GM10266 (cell line): Measurements from ENCODE around the gene TSGA10IP.

ENCODE experiments used
- DNase-seq: peaks from one replicate; pipeline ENCODE4 v3.0.0; 2012; ENCODE audit errors: extremely low spot score
- TF ChIP-seq, protein P1 (sequence below): IDR thresholded peaks from 2 replicates; pipeline ENCODE4 v1.5.1; 2012; ENCODE audit warnings: mild to moderate bottlenecking, low read depth; ENCODE audit not compliant: control insufficient read depth, insufficient read depth; ENCODE audit errors: missing control alignments

Gene TSGA10IP

DNA sequence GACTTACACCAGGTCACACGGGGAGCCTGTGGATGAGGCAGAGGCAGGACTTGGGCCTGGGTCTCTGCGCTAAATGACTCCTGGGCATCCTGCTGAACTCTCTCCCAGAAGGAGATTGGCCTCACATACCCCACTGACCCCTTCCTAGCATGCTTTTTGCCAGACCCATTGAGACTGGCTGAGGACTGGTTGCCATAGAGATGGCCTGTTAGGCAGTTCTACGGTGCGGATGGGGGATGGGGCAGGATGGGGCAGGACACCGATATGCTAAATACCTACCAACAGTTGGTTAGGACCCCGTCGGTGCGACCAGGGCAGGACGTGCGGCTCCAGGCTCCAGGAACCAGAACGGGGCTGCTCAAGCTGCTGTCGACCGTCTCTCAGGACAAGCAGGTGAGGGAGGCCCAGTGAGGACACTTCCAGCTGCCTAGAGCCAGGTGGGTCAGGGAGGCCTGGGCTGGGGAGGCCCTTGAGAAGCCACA, at the start of gene TSGA10IP:
Gene TSGA10IP (plus strand): TSS at position 51 of the 482 bp plus-strand sequence. CDS start 196 bp downstream, at position 247.
- TF ChIP-seq, protein P1, sequence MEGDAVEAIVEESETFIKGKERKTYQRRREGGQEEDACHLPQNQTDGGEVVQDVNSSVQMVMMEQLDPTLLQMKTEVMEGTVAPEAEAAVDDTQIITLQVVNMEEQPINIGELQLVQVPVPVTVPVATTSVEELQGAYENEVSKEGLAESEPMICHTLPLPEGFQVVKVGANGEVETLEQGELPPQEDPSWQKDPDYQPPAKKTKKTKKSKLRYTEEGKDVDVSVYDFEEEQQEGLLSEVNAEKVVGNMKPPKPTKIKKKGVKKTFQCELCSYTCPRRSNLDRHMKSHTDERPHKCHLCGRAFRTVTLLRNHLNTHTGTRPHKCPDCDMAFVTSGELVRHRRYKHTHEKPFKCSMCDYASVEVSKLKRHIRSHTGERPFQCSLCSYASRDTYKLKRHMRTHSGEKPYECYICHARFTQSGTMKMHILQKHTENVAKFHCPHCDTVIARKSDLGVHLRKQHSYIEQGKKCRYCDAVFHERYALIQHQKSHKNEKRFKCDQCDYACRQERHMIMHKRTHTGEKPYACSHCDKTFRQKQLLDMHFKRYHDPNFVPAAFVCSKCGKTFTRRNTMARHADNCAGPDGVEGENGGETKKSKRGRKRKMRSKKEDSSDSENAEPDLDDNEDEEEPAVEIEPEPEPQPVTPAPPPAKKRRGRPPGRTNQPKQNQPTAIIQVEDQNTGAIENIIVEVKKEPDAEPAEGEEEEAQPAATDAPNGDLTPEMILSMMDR, result no peak
- no peak for DNase-seq

GRCh38 chr11:65895482-65895981, 49.7 kb upstream of the TSGA10IP start:
- DNase-seq, result no peak
- TF ChIP-seq, protein P1, result no peak

GRCh38 chr11:65896034-65896999, 49.0 kb upstream of the TSGA10IP start:
- TF ChIP-seq, protein P1, result no peak

DNA sequence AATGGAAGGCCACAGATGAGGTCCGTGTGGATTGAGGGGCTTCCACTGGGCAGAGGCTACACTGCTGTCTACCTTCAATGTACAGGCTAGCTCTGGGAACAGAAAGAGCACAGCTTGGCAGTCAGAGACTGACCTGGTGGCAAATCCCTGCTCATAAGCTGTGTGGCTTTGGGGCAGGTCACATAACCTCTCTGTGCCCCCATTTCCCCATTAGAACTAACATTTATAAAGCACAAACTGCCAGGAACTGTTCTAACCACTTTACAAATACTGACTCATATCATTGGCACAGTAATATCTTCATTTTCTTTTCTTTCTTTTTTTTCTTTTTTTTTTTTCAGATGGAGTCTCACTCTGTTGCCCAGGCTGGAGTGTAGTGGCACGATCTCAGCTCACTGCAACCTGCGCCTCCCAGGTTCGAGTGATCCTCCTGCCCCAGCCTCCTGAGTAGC, 48.2 kb upstream of the TSGA10IP start:
- TF ChIP-seq, protein P1, result no peak
- DNase-seq, result no peak

More at GRCh38 chr11:65896034-65896999, 49.0 kb upstream of the TSGA10IP start:
- no peak for DNase-seq

GRCh38 chr11:65898656-65899355, 46.5 kb upstream of the TSGA10IP start:
- TF ChIP-seq, protein P1, result no peak
- no peak for DNase-seq

DNA sequence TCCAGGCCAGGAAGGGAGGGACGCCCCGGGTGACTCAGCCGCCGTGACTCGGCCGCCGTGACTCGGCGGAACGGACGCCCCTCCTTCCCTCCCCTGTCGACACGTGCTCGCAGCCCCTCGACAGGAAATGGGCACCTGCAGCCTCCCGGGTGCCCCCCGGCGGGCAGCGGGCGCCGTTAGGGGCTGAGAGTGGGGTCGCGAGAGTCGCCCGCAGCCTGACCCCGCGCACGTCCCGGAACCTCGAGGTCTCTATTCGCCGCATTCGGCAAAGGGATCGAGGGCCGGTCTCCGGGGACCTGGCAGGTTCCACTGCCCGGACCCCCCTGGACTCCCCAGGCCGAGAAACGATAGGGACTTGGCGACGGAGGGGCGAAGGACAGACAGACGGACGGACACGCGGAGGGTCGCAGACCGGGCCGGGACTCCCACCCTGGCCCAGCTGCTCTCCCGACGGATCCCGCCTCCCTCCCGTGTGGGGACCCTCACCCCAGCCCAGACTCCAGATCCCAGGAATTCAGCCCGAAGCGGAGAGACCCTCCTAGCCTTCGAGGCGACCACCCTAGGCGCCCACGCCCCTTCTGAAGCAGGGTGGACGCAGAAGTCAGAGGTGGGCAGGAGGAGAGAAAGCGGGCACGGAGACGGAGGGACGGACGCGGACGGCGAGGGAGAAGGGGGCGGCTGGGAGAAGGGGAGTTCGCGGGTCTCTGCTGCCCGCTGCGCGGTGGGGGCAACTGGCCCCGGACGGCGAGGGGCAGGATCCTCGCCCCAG, 45.7 kb upstream of the TSGA10IP start:
- TF ChIP-seq, protein P1, result no peak
- peak; percentile 65 for DNase-seq
